ENCODE results near the gene MEAK7.

DNA sequence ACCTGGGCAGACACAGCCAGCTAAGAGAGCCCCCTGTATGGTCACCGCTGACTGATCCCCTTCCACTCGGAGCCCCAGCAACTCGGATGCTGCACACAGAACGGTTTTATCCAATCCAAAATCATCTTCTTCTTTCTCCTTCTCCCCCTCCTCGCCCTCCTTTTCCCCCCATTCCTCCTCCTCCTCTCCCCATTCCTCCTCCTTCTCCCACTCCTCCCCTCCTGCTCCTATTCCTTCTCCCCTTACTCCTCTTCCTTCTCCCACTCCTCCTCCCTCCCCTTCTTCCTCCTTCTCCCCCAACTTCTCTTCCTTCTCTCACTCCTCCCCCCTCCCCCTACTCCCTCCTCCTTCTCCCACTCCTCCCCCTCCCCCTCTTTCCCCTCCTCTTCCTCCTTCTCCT, 30.4 kb upstream of the MEAK7 start:
- TF ChIP-seq SNAI2 (CRISPR knock-in tag; IDR thresholded peaks at IDR 0.05): no peak
- TF ChIP-seq, protein P1, sequence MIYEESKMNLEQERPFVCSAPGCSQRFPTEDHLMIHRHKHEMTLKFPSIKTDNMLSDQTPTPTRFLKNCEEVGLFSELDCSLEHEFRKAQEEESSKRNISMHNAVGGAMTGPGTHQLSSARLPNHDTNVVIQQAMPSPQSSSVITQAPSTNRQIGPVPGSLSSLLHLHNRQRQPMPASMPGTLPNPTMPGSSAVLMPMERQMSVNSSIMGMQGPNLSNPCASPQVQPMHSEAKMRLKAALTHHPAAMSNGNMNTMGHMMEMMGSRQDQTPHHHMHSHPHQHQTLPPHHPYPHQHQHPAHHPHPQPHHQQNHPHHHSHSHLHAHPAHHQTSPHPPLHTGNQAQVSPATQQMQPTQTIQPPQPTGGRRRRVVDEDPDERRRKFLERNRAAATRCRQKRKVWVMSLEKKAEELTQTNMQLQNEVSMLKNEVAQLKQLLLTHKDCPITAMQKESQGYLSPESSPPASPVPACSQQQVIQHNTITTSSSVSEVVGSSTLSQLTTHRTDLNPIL (CRISPR knock-in tag; IDR thresholded peaks at IDR 0.05; ENCODE audit: low read depth): no peak
- no peak for TF ChIP-seq TOX (CRISPR knock-in tag; IDR thresholded peaks at IDR 0.05; ENCODE audit: borderline replicate concordance)

All from SK-N-SH treated with all-trans-retinoic acid at 6 μM for 48 hours (cell line).